Measurements from ENCODE around the gene TIMM13. TPM values are rescaled to one million over a fixed set of nuclear protein-coding genes. Genes with fewer than 3 reads are reported as not detected.
"Not testable (repeated sequence)": the region's sequence is repeated elsewhere in the genome, so short reads cannot be mapped to it uniquely, and the experiment has no call there.

The TIMM13 gene
- total RNA-seq, 1 experiment from 2014 or later, result 163 TPM

GRCh38 chr19:2431318-2432055, 4.1 kb upstream of the TIMM13 start:
- no peak for DNase-seq (ENCODE audit: low spot score)

GRCh38 chr19:2429917-2430535, 2.6 kb upstream of the TIMM13 start:
- no peak for DNase-seq (ENCODE audit: low spot score)

- no peak for DNase-seq (ENCODE audit: low spot score)
These were observed 1.6 kb upstream of the TIMM13 start for GRCh38 chr19:2428756-2429711.

- DNase-seq (ENCODE audit: low spot score), result peak; percentile 50
These were observed 920 bp upstream of the TIMM13 start for GRCh38 chr19:2428321-2428690.

- peak; percentile 20 for DNase-seq (ENCODE audit: low spot score)
These were observed 566 bp downstream of the TIMM13 start for GRCh38 chr19:2426611-2427428.

GRCh38 chr19:2425622-2426581, 1.5 kb downstream of the TIMM13 start:
- DNase-seq (ENCODE audit: low spot score), result no peak

GRCh38 chr19:2424686-2425621, 2.4 kb downstream of the TIMM13 start:
- DNase-seq (ENCODE audit: low spot score), result no peak

GRCh38 chr19:2423915-2424685, 3.3 kb downstream of the TIMM13 start:
- no peak for DNase-seq (ENCODE audit: low spot score)

- DNase-seq (ENCODE audit: low spot score), result no peak
These were observed 4.1 kb downstream of the TIMM13 start for GRCh38 chr19:2423071-2423914.

GRCh38 chr19:2421581-2422306, 5.6 kb downstream of the TIMM13 start:
- DNase-seq (ENCODE audit: low spot score), result no peak

GRCh38 chr19:2420490-2420889, 6.9 kb downstream of the TIMM13 start:
- DNase-seq (ENCODE audit: low spot score), result no peak

GRCh38 chr19:2419754-2420153, 7.6 kb downstream of the TIMM13 start:
- no peak for DNase-seq (ENCODE audit: low spot score)

- DNase-seq (ENCODE audit: low spot score), result no peak
These were observed 9.4 kb downstream of the TIMM13 start for GRCh38 chr19:2417881-2418406.

GRCh38 chr19:2417436-2417835, 9.9 kb downstream of the TIMM13 start:
- DNase-seq (ENCODE audit: low spot score), result not testable (repeated sequence)

GRCh38 chr19:2416321-2417097, 10.9 kb downstream of the TIMM13 start:
- DNase-seq (ENCODE audit: low spot score), result no peak

- DNase-seq (ENCODE audit: low spot score), result no peak
These were observed 11.4 kb downstream of the TIMM13 start for GRCh38 chr19:2415973-2416319.
